ENCODE measurements around the gene FAM222A.

FAM222A gene

GRCh38 chr12:109714141-109714912 lies 702 bp downstream of the FAM222A start:
- no peak for DNase-seq

GRCh38 chr12:109714913-109715244 lies 1.3 kb downstream of the FAM222A start:
- no peak for DNase-seq

GRCh38 chr12:109715310-109716091 lies 1.9 kb downstream of the FAM222A start:
- no peak for DNase-seq

- DNase-seq, result no peak
Measured at GRCh38 chr12:109716092-109716479, 2.5 kb downstream of the FAM222A start.

- no peak for DNase-seq
Measured at GRCh38 chr12:109716512-109717389, 3.1 kb downstream of the FAM222A start.

GRCh38 chr12:109717390-109718357 lies 4.0 kb downstream of the FAM222A start:
- DNase-seq, result no peak

- no peak for DNase-seq
Measured at GRCh38 chr12:109718390-109718789, 4.8 kb downstream of the FAM222A start.

GRCh38 chr12:109719123-109720022 lies 5.7 kb downstream of the FAM222A start:
- DNase-seq, result no peak

GRCh38 chr12:109720152-109720856 lies 6.7 kb downstream of the FAM222A start:
- no peak for DNase-seq

- no peak for DNase-seq
Measured at GRCh38 chr12:109720857-109721189, 7.2 kb downstream of the FAM222A start.

- DNase-seq, result no peak
Measured at GRCh38 chr12:109721276-109721675, 7.7 kb downstream of the FAM222A start.

GRCh38 chr12:109722022-109722720 lies 8.5 kb downstream of the FAM222A start:
- DNase-seq, result no peak

GRCh38 chr12:109722721-109723094 lies 9.1 kb downstream of the FAM222A start:
- no peak for DNase-seq

GRCh38 chr12:109723311-109723881 lies 9.8 kb downstream of the FAM222A start:
- DNase-seq, result no peak

- DNase-seq, result no peak
Measured at GRCh38 chr12:109724321-109724892, 10.8 kb downstream of the FAM222A start.

- DNase-seq, result no peak
Measured at GRCh38 chr12:109725321-109726105, 11.9 kb downstream of the FAM222A start.

GRCh38 chr12:109726106-109726497 lies 12.5 kb downstream of the FAM222A start:
- DNase-seq, result no peak

GRCh38 chr12:109726511-109727038 lies 12.9 kb downstream of the FAM222A start:
- DNase-seq, result no peak
